SHP77 treated with DMSO at 0.1 percent for 48 hours (cell line): ENCODE results near the gene STX18.
A peak's percentile ranks its signal among the peaks of the same experiment; 100 is the strongest.

ENCODE experiments used
- DNase-seq: peaks from one replicate; lab custom pipeline; 2025; lab: John Stamatoyannopoulos, UW

STX18 gene

DNA sequence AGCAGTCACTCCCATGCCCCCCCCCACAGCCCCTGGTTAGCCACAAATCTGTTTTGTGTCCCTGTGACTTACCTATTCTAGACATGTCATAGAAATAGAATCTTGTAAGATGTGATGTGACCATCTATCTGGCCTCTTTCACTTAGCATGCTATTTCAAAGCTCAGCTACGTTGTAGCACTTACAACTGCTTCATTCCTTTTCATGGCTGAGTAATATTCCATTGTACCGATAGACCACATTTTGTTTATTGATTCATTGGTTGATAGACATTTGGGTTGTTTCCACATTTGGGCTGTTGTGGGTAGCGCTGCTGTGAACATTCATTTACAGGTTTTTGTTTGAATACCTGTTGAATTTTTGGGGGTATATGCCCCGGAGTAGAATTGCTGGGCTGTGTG lies 143.4 kb downstream of the STX18 start:
- DNase-seq = no peak

DNA sequence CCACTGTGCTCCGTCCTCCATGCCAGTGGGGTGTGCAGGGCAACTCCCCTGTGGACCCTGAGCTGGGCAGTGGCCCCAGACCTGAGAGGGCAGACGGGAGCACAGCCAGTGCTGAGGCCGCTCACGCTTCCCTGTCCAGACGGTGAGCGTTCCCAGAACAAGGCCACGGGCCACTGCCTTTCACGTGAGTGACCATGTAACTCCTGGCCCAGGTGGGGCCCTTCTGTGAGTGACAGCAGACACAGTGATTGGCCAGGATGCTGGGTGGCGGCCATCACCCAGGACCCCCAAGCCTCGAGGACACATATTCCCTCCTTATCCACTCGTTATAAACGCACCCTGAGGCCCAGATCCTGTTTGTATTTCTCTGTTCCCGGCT lies 144.4 kb downstream of the STX18 start:
- DNase-seq = no peak

DNA sequence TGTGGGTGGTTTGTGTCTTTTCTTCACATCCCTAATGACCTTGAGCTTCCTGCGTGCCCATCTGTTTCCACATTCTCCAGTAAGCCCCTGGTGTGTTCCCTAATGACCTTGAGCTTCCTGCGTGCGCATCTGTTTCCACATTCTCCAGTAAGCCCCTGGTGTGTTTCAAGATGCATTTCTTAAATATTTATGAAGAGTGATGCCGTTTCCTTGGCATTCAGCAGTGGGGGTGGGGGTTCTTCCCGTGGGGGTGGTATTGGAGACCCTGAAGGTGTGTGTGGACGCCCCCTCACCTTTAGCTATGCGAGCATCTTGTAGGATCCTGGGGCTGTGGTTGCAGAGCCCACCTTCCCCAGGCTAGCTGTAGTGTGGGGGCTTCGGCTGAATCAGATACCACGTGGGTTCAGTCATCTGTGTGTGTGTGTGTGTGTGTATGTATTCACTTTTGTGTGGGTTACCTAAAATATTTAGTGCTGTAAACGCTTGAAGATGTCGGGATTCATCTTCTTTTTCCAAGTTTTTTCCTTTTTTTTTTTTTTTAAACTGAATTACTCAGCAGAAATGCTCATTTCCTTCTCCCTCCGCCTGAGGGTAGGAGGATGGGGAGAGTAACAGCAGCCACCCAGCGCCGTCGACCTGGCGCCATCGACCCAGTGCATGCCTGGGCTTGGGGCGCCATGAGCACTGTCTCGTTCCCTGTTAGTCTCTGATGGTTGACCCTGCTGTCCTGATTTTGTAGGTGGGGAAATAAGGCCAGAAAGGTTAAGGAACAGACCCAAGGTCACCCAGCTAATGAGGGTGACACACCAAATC lies 145.0 kb downstream of the STX18 start:
- DNase-seq = no peak

DNA sequence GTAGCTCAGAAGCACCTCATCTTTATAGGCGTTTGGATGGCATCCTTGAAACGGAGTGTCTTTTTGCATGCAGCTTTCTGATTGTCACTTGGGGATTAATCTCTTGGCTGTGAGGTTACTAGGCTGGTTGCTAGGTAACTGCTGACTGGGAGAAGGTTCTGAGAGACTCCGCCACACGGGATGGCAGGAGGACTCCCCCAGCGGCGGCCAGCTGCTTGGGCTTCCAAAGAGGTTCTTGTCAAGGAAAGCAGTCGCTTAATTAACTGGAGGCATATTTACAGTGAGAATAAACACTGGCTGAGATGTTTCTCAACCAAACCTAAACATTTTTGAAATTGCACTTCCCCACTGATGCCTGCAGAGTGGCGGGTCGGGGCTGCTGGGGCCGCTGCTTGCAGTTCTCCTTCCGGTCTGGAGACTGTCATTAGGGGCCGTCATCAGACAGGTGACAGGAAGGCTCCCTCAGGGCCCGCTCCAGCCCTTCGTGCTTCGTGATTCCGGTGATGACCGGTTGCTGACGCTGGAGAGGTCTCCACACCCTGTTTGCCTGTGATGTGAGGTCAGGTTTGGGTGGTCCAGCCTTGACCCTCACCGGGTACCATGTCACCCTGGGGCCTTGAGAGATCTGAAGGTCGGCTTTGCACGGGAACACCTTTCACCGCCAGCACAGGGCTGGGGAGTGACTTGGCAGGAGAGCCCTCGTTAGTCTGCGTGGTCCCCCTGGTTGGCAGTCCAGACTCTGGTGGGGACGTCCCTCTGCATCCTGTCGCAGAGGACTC lies 145.8 kb downstream of the STX18 start:
- peak; percentile 20 for DNase-seq

DNA sequence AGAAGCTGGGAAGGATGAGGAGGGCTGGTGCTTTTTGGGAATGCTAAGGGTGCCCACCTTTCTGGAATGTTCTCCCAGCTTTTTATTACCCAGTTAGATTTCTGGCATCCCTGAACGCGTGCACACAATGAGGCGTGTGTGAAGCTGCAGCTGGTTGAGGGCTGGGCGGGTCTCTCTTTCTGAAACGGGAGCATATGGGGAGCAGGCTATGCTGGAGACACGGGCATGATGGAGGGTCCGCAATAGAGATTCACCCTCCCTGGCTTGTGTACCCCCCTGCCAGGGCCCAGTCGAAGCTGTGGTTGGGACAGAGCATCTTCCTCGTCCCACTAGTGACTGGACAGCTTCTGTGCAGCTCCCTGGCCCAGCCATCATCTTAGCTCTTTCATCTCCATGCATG lies 146.5 kb downstream of the STX18 start:
- no peak for DNase-seq

DNA sequence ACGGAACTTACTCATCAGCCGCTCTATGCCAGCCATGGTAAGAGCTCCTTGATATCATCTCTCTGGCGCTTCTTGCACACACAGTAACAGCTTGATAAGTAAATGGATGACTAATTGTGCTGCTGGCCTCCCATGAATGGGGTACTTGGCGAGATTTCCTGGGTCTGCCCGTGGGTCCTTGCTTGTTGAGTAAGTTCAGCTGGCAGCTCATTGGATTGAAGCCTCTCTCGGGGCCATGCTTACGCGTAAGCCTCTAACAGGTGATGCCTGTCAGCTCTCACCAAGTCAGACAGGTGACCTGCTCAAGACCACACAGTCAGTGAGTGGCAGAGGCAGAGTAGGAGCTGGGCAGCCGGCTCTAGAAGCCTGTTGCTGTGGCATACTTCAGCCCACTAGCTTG lies 147.2 kb downstream of the STX18 start:
- DNase-seq = no peak

DNA sequence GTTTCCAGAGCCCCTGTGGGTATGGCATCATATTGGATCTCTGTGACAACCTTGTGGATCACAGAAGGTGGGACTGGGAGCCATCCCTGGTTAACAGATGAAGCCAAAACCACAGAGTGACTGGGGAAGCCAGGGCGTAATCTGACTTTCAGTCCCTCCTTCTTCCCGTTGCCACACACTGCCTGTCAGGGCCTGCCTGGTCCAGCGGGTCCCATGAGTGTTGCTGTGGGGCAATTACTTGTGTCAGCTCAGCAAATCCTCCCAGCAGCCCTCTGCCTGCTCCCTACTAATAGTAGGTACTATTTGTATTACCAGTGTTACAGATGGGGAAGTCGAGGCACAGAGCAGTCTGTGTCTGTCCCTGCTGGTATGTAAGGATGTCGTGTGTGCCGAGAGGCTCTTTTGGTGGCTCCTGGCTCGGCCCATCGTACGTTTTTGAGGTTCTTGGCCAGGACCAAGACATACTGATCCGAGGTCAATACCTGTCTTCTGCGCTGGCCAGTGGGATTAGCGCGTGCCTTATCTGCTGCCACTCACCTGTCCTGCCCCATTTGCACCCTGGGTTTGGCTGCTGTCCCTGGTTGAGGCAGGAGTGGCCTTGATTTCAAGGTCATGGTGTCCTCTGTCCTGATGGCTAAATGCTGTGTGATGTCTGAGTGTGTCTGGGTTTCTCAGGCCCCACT lies 149.2 kb downstream of the STX18 start:
- DNase-seq = no peak

DNA sequence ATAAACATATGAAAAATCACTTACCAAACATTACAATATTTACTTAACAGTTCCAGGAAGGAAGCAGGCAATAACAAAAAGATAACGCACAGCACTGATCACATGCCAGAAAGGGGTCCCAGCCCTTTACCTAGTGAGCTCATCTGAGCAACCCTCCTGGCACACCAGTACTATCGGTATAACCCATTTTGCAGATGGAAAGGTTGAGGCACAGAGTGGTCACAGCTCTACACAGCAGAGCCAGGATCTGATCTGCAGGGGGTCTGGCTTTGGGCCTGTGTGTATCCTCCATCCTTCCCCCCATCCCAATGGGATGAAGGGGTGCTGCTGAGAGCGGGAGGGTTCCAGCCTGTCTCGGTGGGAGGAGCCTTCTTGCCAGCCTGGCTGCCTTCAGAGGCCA lies 150.0 kb downstream of the STX18 start:
- DNase-seq = no peak

DNA sequence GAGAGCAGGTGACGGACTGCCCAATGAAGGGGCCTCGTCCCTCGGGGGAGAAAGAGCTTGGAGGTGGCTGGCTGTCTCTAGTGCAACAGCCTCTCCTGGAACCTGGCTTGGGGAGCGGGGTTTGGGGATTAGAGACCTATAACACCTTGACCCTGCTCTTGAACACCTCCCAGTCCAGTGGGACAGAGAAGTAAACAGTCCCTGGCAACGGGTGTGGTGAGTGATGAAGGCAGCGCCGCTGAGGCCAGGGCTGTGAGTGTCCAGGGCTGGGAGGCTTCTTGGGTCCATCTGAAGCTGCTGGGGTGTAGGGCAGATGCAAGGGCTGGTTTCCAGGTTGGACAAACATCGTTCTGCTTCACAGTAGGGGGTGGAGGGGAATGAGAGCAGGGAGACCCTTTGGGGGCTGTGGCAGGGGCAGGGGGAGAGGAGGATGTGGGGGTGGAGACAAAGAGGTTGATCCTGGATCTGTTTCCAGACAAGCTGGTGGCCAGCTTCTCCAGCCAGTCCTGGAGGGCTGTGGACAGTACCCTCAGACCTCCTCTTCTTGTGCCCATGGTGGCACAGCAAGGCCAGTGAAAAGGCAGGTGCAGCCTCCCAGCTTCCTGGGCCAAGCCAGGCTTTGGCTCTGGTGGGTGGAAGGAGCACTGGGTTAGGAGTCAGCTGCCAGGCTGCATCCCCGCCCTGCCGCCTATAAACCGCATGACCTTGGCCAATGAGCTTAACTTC lies 151.2 kb downstream of the STX18 start:
- DNase-seq = no peak

DNA sequence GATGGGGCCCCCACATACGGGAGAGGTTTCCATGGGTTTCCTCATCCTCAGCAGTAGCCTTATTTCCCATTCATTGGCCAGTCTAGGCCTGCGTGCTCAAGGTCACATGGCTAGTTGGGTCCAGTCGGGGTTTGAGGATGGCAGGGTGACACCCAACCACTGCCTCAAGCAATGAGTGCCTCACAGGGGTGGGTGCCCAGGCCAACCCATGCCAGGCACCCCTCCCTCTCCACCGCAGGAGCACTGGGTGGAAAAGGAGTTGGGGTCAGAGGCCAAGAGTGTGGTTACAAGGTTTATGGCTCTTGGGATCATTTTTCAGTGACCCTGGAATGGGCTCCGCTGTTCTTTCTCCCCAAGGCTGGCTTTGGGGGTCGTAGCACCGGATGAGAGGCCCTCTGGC lies 151.8 kb downstream of the STX18 start:
- DNase-seq = no peak

DNA sequence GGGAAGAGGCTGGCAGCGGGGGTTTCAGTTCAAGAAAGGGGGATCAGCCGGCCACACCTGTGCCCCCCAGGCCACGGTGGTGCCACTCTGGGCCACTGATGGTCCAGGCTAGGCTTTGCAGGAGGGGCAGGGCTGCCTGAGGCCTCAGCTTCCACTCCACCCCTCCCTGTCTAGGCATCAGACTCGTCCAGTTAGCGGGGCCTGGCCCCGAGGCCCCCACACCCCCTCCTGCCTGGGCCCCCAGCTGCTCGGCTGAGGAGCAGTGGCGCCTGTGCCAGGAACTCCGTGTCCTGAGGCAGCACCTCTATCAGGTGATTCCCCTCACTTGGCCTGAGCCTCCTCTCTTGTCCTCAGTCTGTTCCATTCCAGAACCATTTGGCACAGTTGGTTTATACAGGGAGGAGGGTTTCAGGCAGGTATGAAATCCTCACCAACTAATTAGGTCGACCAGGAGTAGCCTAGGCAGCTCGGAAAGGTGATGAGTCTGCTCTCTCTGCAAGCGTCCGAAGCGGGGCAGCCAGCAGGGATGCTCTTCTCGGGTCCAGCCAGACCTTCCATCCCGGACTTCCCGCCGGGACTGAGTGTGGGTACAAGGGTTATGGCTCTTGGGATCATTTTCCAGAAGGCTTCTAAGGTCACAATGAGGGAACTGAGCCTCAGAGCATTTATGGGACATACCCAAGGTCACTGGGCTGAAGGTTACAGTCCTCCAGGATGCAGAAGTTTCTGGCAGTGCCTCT lies 152.8 kb downstream of the STX18 start:
- DNase-seq = no peak

DNA sequence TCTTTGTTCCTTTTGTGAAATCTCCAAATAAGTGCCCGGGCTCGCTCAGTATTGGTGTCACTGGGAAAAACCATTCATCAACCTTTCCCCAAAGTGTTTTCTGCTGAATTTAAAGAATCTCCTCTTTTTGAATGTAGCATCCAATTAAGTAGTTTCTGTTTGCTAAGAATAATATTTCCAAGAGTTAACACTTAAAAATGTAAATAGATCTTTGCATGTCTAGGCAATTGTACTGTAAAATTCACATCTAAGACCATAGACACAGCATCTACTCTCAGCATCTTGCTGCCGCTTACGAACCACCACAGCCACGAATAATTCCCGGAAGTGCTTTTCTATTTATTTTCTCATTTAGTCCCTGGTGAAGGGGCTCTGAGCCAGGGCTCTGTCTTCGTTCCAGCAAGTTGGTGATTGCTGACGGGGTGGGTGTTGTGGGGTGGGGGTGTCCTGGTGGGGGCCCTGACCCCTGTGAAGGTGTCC lies 153.5 kb downstream of the STX18 start:
- no peak for DNase-seq

DNA sequence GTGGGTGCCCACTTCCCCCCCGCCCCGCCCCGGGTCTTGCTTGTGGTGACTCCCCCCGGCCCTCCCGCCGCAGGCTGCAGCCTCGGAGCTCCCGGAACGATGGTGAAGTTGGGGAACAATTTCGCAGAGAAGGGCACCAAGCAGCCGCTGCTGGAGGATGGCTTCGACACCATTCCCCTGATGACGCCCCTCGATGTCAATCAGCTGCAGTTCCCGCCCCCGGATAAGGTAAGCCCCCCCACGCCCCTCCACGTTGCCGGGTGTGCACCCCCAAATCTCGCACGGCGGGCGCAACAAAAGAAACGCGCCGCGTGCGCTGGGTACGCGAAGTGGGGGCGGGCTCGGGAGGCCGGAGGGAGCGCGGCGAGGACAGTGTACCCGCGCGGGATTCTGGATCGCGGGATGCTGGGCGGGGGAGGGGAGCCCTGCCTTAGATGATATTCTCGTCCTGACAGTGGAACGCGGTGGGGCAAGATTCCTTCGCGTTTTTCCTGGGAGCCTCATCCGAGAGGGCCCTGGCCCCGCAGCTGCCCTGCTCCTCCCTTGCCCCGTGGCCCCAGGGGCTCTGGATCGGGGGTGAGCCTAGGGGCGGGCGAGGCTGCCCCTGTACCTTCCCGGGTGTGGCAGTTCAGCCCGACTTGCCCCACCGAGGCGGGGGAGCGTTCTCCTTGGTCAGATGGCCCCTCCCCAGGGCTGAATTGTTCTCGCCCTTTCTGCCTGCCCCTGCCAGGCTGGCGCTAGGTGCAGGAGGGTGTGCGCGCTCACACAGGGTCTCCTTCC lies 154.1 kb downstream of the STX18 start:
- DNase-seq = no peak

DNA sequence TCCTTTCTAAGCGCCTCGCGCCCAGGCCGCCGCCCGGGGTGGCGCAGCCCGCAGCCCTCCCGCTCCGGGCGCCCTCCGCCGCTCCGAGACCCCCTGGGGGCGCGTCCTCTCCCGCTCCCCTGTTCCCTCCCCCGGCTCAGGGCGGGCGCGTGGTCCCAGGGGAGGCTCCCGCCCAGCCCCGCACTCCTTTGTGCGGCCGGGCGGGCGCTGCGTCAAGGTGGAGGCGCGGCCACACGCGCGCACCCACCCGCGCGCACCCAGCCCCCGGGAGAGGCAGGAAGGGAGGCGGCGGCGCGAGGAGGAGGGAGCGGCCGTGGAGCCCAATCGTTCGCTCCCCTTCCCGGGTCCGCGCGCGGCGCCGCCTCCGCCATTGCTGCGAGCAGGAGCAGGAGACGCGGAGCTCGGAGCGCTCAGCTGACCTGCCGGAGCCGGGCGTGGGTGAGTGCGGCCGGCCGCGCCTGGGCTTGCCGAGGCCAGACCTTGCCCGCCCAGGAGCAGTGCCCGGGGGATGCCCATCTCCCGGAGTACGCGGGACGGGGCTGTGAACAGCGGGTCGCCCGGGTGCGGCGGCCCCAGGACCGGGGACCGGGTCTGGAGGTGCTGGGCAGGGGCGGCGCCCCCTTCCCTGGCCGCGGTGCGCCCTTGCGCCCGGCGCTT lies 155.0 kb downstream of the STX18 start, which contains the start of gene NSG1:
NSG1 (plus strand) TSS at position 367 of the 657 bp plus-strand sequence. CDS start 528 bp downstream, outside the sequence.
- DNase-seq = no peak

DNA sequence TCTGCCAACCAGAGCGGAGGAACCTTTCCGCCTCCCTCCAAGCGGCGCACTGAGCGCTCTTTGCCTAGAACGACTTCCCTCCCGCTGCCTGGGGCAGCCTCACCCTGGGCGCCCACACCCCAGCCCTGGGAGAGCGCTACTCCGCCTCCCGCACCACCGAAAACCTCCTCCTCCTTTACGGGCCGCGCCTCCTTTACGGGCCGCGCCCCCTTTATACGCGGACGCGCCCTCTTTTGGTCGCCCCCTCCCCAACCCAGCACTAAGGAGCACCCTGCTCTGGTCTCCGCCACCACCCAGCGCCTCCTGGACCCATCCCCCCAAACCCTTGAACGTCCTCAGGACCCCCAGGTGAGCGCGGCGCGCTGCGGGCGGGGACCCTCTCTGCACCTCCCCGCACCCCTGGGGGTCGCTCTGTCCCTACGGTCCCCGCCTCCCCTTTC lies 155.5 kb downstream of the STX18 start:
- DNase-seq = no peak

DNA sequence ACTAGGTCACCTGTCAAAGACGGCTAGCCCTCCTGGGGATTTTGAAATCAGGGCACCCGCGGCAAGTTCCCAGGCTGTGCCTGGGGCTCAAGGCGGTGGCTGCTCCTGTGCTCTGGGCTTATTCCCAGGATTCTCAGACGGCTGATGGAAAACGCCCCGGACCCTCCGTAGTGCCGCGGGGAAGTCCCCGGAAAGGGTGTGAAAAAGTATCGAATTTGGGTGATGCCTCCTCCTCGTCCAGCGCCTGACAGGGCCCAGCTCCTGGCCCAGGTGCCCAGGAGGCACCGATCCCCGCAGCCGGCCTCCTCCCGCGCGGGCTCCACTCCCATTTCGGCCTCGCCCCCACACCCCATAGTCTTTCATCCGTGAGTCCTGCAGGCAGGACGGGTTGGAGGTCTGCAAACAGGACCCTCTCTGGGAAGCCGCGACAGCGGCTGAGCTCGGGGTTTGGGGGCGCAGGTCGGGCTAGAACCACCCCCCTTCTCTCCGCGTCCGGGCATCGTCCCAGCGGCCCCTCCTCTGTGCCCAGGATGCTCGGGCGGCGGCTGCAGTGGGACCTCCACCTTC lies 156.0 kb downstream of the STX18 start:
- no peak for DNase-seq

DNA sequence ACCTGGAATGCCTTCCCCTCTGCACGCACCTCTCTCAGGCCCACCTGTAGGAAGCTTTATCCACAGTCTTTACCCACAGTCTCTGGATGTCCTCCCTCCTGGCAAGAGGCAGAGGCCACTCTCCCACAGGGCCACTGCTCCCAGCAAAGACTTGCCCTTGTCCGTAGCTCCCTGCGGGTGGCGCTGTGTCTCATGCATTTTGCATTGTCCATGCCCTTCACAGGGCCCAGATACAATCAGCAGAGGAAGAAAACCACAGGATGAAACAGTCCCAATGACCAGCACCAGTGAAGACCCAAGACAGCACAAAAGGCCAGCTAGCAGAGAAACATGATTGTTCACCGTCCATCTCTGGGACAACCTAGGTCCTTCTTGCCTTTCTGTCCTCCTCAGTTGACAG lies 157.0 kb downstream of the STX18 start:
- DNase-seq = no peak

DNA sequence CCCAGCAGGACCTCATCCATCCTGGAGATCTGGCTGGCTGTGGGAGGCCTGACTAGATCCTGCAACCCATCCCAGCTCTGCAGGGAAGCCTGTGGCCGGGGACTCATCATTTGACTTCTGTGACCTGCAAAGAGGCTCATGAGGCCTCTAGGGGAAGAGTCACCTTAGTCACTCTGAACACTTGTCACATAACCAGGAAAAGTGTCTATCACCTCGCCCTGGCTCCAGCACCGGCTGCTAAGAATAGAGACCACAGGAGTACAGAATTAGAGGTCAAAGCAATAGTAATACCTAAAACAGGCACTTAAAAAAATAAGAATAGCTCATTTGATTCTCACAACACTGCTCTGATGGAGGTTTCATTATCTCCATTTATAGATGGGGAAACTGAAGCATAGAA lies 158.8 kb downstream of the STX18 start:
- DNase-seq = no peak

DNA sequence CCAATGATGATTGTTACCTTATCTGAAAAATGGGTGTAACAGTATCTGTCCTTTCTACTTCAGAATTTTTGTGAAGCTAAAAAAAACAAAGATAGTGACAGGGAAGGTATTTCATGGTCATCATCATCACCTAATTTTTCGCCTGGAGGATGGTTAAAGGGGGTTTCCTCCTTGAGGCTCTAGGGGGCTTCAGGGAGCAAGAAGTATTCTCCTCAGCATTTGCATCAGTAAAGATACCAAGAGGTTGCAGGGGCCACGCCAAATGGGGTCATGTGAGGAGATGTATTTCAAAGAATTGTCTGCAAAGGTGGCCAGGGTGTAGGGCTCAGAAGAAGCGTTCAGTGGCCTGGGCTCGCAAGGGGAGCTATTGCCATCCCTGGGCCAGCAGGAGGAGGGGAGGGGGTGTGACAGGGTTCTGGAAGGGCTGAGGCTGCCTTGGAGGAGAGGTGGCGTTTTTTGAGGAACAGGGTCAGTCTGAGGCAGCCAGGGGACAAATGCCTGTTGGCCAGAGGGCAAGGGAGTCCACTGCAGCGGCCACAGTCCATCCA lies 162.2 kb downstream of the STX18 start:
- DNase-seq = no peak
